Kidney (tissue), 14 donors: ENCODE data around the gene PLCB4. TPM values are rescaled to one million over a fixed set of nuclear protein-coding genes. Genes with fewer than 3 reads are reported as not detected.
"Not testable (repeated sequence)": the region's sequence is repeated elsewhere in the genome, so short reads cannot be mapped to it uniquely, and the experiment has no call there.

Source experiments
- DNase-seq, 5 donors: peaks; one replicate each; pipeline ENCODE4 v3.0.0-alpha.2; 2013 to 2020
- FAIRE-seq: peaks from 2 replicates; lab custom pipeline; 2012; peaks lifted over from hg19 to GRCh38; lab: Jason Lieb, UNC
- H3K27ac ChIP-seq, 2 donors: one replicate each; pipeline ENCODE4 v1.7.0; 2013; ENCODE audit warnings: low read depth in 2 of 2, low read length in 2 of 2, inconsistent platforms in 1 of 2
- H3K27me3 ChIP-seq: one replicate; pipeline ENCODE4 v1.7.1; 2013; ENCODE audit warnings: low read length, inconsistent platforms; ENCODE audit not compliant: control insufficient read depth, insufficient read depth
- H3K36me3 ChIP-seq, 3 donors: one replicate each; pipeline versions ENCODE4 v1.7.0 to v1.7.1; 2013; ENCODE audit warnings: low read length in 3 of 3, control low read depth in 1 of 3, inconsistent platforms in 1 of 3; ENCODE audit not compliant: insufficient read depth in 3 of 3, control insufficient read depth in 2 of 3
- H3K4me1 ChIP-seq, 3 donors: one replicate each; pipeline versions ENCODE4 v1.7.0 to v1.7.1; 2013; ENCODE audit warnings: low read length in 3 of 3, inconsistent platforms in 1 of 3, low read depth in 1 of 3; ENCODE audit not compliant: control insufficient read depth in 2 of 3, insufficient read depth in 2 of 3
- H3K4me3 ChIP-seq, 3 donors: one replicate each; pipeline versions ENCODE4 v1.7.0 to v1.8.1; 2013; ENCODE audit warnings: low read length in 3 of 3, control low read depth in 1 of 3, inconsistent platforms in 1 of 3
- H3K9ac ChIP-seq, 3 donors: one replicate each; pipeline versions ENCODE4 v1.7.0 to v1.7.1; 2013; ENCODE audit warnings: low read length in 3 of 3, control low read depth in 1 of 3, inconsistent platforms in 1 of 3
- H3K9me3 ChIP-seq, 3 donors: one replicate each; pipeline versions ENCODE4 v1.7.0 to v1.7.1; 2013; ENCODE audit warnings: low read length in 3 of 3, control low read depth in 1 of 3, inconsistent platforms in 1 of 3; ENCODE audit not compliant: control insufficient read depth in 2 of 3, insufficient read depth in 1 of 3
- CTCF ChIP-seq: IDR thresholded peaks from 3 replicates; pipeline ENCODE4 v1.5.1; 2012; ENCODE audit warnings: mild to moderate bottlenecking, moderate library complexity, borderline replicate concordance; ENCODE audit not compliant: insufficient read depth; ENCODE audit errors: extremely low read depth
- intact Hi-C: fragments of 100-400 bp; cut with DNase I; formaldehyde crosslinking; loops from one replicate; pipeline ENCODE4 v1.11.1; 2022
- polyA plus RNA-seq: library from polyadenylated mRNA; stranded (reverse); fragments of 350-450 nt; fragmentation: Illumina TruSeq; extraction: RNeasy Lipid Tissue Mini Kit (QIAGEN cat#74804); gene quantifications from one replicate; pipeline ENCODE4 v1.2.3, GENCODE V29; 2014; ENCODE audit warnings: low read depth, low replicate concordance; ENCODE audit not compliant: insufficient read depth
- total RNA-seq: library from RNA; stranded (reverse); fragmentation: NEBNext Ultra II Directional; extraction: Animal tissue kit (Norgen Biotek cat#: 25700); gene quantifications from one replicate; pipeline ENCODE4 v1.2.1, GENCODE V29; 2021
- donor health status: control.
- donor health status: control.
- donor health status: control.
- donor health status: control.
- donor health status: control.
- donor health status: DM: yes; HTN: yes; CAD: no.
- donor health status: Normal renal cell carcinoma (clear cell type).

PLCB4 gene
- total and polyA plus RNA-seq, 2 donors from 2014 or later, result 2.8 to 17.7 TPM

DNA sequence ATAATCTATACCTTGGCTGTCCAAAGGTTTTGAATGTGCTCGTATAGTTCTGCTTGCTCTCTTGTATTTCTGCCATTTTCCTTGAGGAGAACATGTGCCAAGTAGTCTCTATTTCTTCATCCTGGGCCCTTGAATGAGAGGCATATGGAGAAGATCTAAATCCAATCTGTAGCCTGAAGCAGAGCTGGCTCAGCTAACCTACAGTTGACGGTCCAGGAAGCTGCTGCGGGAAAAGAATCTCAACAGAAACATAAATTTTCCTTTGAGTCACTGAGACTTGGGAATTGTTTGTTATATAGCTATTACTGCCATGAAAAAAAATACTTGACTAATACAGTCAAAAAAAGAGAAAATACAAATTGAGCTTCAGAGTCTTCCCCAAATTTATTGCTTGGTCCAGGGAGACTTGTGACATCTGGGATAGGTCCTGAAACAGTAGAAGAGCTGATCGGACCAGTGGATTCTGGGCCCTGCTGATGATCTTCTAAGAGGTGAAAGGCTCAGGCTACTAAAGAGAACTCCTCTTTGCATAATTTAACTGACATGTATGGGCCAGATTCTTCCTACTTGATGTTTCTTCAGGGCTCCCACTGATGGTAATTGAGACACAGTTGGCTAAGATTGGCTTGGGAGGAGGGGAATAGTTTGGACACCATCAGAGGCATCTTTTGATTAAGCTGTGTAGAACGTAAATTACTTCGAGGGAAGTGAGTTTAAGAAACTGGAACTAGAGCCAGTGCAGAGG is 29.9 kb upstream of the PLCB4 start:
- TF ChIP-seq CTCF, result no peak
- intact Hi-C loops, result no loop called here
- FAIRE-seq, result no peak

DNA sequence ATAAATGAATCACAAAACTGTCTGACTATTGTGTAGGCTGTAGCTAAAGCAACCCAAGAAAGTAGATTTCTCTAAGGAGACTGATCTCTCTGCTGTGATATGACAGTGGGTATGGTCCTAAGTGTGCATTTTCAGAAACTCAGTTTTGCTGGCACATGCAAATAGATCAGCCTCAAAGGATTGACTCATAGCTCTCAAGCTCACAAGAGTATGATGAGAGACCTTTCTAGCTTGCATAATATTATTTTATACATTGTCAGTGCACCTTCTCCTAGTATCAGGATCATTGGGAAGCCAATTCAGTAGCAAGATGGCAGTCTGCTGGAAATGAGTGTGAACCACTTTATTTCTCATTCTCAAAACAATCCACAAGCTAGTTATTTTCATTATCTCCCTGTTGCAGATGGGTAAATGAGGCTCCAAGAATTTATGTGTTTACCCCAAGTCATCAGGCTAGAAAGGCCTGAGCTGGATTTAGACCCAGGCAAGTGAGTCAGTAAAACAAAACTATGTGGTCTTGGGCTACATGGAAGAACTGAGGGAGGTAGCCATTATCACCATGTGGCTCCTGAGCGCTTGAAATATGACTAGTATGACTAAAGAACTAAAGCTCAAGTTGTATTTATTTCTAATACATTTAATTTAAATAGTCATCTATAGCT is 27.9 kb upstream of the PLCB4 start:
- H3K4me3 ChIP-seq, result no peak overlapping the region
- no peak overlapping the region for H3K27ac ChIP-seq
- H3K4me1 ChIP-seq, result no peaks in the 10 kb centered on the region
- TF ChIP-seq CTCF, result no peak
- no peak for DNase-seq
- H3K9ac ChIP-seq, result no peak overlapping the region
- intact Hi-C loops, result no loop called here
- H3K9me3 ChIP-seq, result no peaks in the 10 kb centered on the region
- H3K27me3 ChIP-seq, result no peaks in the 10 kb centered on the region
- H3K36me3 ChIP-seq, result no peaks in the 10 kb centered on the region
- FAIRE-seq, result no peak

More for the DNA sequence above, 29.9 kb upstream of the PLCB4 start:
- Histone ChIP-seq H3K27me3 (no peaks in the 10 kb centered on the region), H3K27ac (no peak overlapping the region), H3K9ac (no peak overlapping the region), H3K36me3 (no peaks in the 10 kb centered on the region), H3K4me1 (no peaks in the 10 kb centered on the region), H3K4me3 (no peak overlapping the region), H3K9me3 (no peaks in the 10 kb centered on the region)
- DNase-seq, result peak in 2 of 5 donors; percentile 17 to 48

DNA sequence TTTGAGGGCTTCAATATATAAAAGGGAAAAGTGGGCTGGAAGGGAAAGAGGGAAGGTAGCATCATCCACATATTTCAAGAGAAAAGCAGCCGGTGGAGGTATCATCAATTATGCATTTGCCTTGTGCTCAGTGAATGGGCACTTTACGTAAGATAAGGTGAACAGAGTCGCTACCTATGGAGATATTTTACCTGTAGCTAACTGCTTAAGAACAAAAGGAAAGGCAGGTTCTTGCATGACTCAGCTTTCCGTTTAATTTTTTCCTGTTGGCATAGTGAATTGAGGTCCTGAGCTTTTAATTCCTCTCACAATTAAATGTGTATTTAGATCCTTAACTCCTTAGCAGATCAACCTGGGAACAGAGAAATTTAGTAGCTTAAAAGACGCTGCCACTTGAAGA is 25.5 kb upstream of the PLCB4 start:
- intact Hi-C loops, result no loop called here
- H3K4me3 ChIP-seq, result no peak overlapping the region
- no peaks in the 10 kb centered on the region for H3K27me3 ChIP-seq
- H3K9ac ChIP-seq, result no peak overlapping the region
- no peak for TF ChIP-seq CTCF
- H3K9me3 ChIP-seq, result peaks cover 0 to 3% (median 0%) of the 10 kb centered on the region in 3 donors
- H3K27ac ChIP-seq, result no peak overlapping the region
- FAIRE-seq (no peak), DNase-seq (no peak)
- no peaks in the 10 kb centered on the region for H3K4me1 ChIP-seq
- no peaks in the 10 kb centered on the region for H3K36me3 ChIP-seq

DNA sequence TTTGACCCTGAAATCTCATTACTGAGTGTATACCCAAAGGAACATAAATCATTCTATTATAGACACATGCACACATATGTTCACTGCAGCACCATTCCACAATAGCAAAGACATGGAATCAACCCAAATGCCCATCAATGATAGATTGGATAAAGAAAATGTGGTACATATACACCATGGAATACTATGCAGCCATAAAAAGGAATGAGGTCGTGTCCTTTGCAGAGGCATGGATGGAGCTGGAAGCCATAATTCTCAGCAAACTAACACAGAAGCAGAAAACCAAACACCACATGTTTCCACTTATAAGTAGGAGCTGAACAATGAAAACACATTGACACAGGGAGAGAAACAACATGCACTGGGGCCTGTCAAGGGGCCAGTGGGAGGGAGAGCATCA is 21.0 kb upstream of the PLCB4 start:
- FAIRE-seq, H3K4me1 ChIP-seq, H3K9me3 ChIP-seq, H3K4me3 ChIP-seq, H3K9ac ChIP-seq, intact Hi-C loops, H3K36me3 ChIP-seq, H3K27me3 ChIP-seq, H3K27ac ChIP-seq, DNase-seq: not testable (repeated sequence)
